IMR-90 (cell line): ENCODE results near the gene SLC26A11. TPM values are rescaled to one million over a fixed set of nuclear protein-coding genes. Genes with fewer than 3 reads are reported as not detected.

Experiments
- ATAC-seq: fragments of 200-7000 bp; cut with Tn5 transposase; 2 replicates; pipeline ENCODE4 v1.9.1; 2020; ENCODE audit warnings: low read depth, mild to moderate bottlenecking, moderate library complexity
- BruUV-seq: library from RNA; stranded (reverse); fragments of 400-500 nt; replicated peaks from 2 replicates; lab custom pipeline; 2021; lab: Mats Ljungman, UMichigan
- CTCF ChIA-PET: fragments of 300-600 bp; formaldehyde crosslinking; extraction: SDS; loops from one replicate; lab custom pipeline; 2021; ENCODE audit warnings: antibody characterized with exemption; lab: Yijun Ruan, JAX
- POLR2A ChIA-PET: fragments of 300-600 bp; sonication (Branson Sonifier 250); formaldehyde crosslinking; loops from one replicate; lab custom pipeline; 2022; ENCODE audit warnings: antibody characterized with exemption; ENCODE audit not compliant: unreplicated experiment; lab: Charles Lee
- DNase-seq: peaks from one replicate; pipeline ENCODE4 v3.0.0; 2013
- H2AFZ ChIP-seq: replicated peaks from 2 replicates; pipeline ENCODE3; 2013; ENCODE audit warnings: low read length, mild to moderate bottlenecking; ENCODE audit not compliant: poor library complexity
- H2AK5ac ChIP-seq: 2 replicates; pipeline ENCODE4 v1.6.1; 2013; ENCODE audit warnings: low read depth, low read length, inconsistent platforms
- H2AK9ac ChIP-seq: replicated peaks from 2 replicates; pipeline ENCODE3; 2013; ENCODE audit warnings: mild to moderate bottlenecking, low read depth, low read length, moderate library complexity; ENCODE audit not compliant: poor library complexity
- H2BK120ac ChIP-seq: 2 replicates; pipeline ENCODE4 v1.6.1; 2013; ENCODE audit warnings: low read depth, low read length, inconsistent platforms
- H2BK15ac ChIP-seq: 3 replicates; pipeline ENCODE4 v1.6.1; 2013; ENCODE audit warnings: low read depth, low read length, inconsistent platforms
- H2BK20ac ChIP-seq: 2 replicates; pipeline ENCODE4 v1.6.1; 2013; ENCODE audit warnings: low read depth, mild to moderate bottlenecking, inconsistent platforms, low read length, moderate library complexity
- H2BK5ac ChIP-seq: 2 replicates; pipeline ENCODE4 v1.6.1; 2013; ENCODE audit warnings: mild to moderate bottlenecking, low read depth, low read length, inconsistent platforms; ENCODE audit not compliant: poor library complexity, severe bottlenecking
- H3K14ac ChIP-seq: replicated peaks from 2 replicates; pipeline ENCODE4 v1.6.1; 2013; ENCODE audit warnings: low read depth, low read length, inconsistent platforms
- H3K18ac ChIP-seq: 2 replicates; pipeline ENCODE4 v1.6.1; 2013; ENCODE audit warnings: low read depth, low read length, control low read depth
- H3K23ac ChIP-seq: 2 replicates; pipeline ENCODE4 v1.6.1; 2013; ENCODE audit warnings: low read depth, low read length, inconsistent platforms
- H3K27ac ChIP-seq: 2 replicates; pipeline ENCODE4 v1.5.1; 2013; ENCODE audit warnings: mild to moderate bottlenecking, control low read depth, low read length; ENCODE audit not compliant: insufficient read depth
- H3K27me3 ChIP-seq: 2 replicates; pipeline ENCODE4 v1.6.1; 2013; ENCODE audit warnings: low read length; ENCODE audit not compliant: control insufficient read depth, insufficient read depth
- H3K36me3 ChIP-seq: 2 replicates; pipeline ENCODE4 v1.6.1; 2013; ENCODE audit warnings: low read length, mixed read lengths; ENCODE audit not compliant: control insufficient read depth, insufficient read depth
- H3K4ac ChIP-seq: 2 replicates; pipeline ENCODE4 v1.6.1; 2013; ENCODE audit warnings: low read depth, low read length, inconsistent platforms
- H3K4me1 ChIP-seq: 2 replicates; pipeline ENCODE4 v1.6.1; 2013; ENCODE audit warnings: low read length, mixed read lengths; ENCODE audit not compliant: control insufficient read depth, insufficient read depth
- H3K4me2 ChIP-seq: 2 replicates; pipeline ENCODE4 v1.6.1; 2013; ENCODE audit warnings: low read depth, mild to moderate bottlenecking, control low read depth, low read length, moderate library complexity
- H3K4me3 ChIP-seq: 2 replicates; pipeline ENCODE4 v1.5.1; 2013; ENCODE audit warnings: low read depth, mild to moderate bottlenecking, control low read depth, low read length, moderate library complexity; ENCODE audit not compliant: insufficient read depth
- H3K56ac ChIP-seq: 2 replicates; pipeline ENCODE4 v1.6.1; 2013; ENCODE audit warnings: low read length, inconsistent platforms; ENCODE audit not compliant: insufficient read depth; ENCODE audit errors: extremely low read depth
- H3K79me1 ChIP-seq, 2 experiments: 2 replicates each; pipeline ENCODE4 v1.6.1; 2013; ENCODE audit warnings: low read length in 2 of 2, inconsistent platforms in 1 of 2, low read depth in 1 of 2
- H3K9ac ChIP-seq: 2 replicates; pipeline ENCODE4 v1.6.1; 2013; ENCODE audit warnings: low read depth, low read length, control low read depth
- H3K9me1 ChIP-seq: 2 replicates; pipeline ENCODE4 v1.6.1; 2013; ENCODE audit warnings: low read length, inconsistent platforms; ENCODE audit not compliant: insufficient read depth
- H3K9me3 ChIP-seq: 2 replicates; pipeline ENCODE4 v1.6.1; 2013; ENCODE audit warnings: low read length; ENCODE audit not compliant: control insufficient read depth, insufficient read depth
- H4K20me1 ChIP-seq: 2 replicates; pipeline ENCODE4 v1.6.1; 2013; ENCODE audit warnings: low read length, inconsistent platforms; ENCODE audit not compliant: insufficient read depth
- H4K5ac ChIP-seq: 2 replicates; pipeline ENCODE4 v1.6.1; 2013; ENCODE audit warnings: mild to moderate bottlenecking, low read depth, low read length, control low read depth
- H4K8ac ChIP-seq, 2 experiments: 2 replicates each; pipeline ENCODE4 v1.6.1; 2013; ENCODE audit warnings: low read depth in 2 of 2, low read length in 2 of 2, control low read depth in 1 of 2, inconsistent platforms in 1 of 2
- H4K91ac ChIP-seq: 2 replicates; pipeline ENCODE4 v1.6.1; 2013; ENCODE audit warnings: low read depth, low read length, inconsistent platforms; ENCODE audit not compliant: insufficient read depth
- FOS ChIP-seq: fragments of 150-350 bp; IDR thresholded peaks from 2 replicates; pipeline ENCODE4 v1.6.1; 2016; ENCODE audit warnings: low read depth, low read length
- NFE2L2 ChIP-seq: fragments of 150-350 bp; IDR thresholded peaks from 2 replicates; pipeline ENCODE4 v1.6.1; 2016; ENCODE audit warnings: low read depth, mild to moderate bottlenecking, low read length
- WGBS, 2 experiments: methylation state at CpG; one replicate each; pipeline versions ENCODE4 v1.1.5 to v1.1.7; 2013; ENCODE audit warnings: missing lambda C conversion rate in 2 of 2; ENCODE audit not compliant: insufficient read length in 1 of 2; ENCODE audit errors: extremely low coverage in 2 of 2; 5-methylcytosine and 5-hydroxymethylcytosine counted together
- dilution Hi-C: fragments of 300-500 bp; cut with HindIII; formaldehyde crosslinking; loops from one replicate; pipeline ENCODE4 v1.14.3; 2018; ENCODE audit warnings: low sequenced_read_pairs; ENCODE audit not compliant: unreplicated experiment
- in situ Hi-C: fragments of 300-500 bp; cut with MboI; formaldehyde crosslinking; loops from 3 replicates; pipeline ENCODE4 v1.14.3; 2019; ENCODE audit warnings: low sequenced_read_pairs, inconsistent platforms, mixed read lengths
- intact Hi-C: fragments of 100-400 bp; cut with micrococcal nuclease; formaldehyde crosslinking; loops from 2 replicates; pipeline ENCODE4 v1.10.0; 2022
- polyA plus RNA-seq, 3 experiments: library from polyadenylated mRNA; depleted of rRNA; stranded (reverse); fragments of >200 nt; gene quantifications; 2 replicates each; pipeline ENCODE4 v1.2.3, GENCODE V29; 2012; ENCODE audit warnings: low replicate concordance in 1 of 3
- total RNA-seq: library from RNA; depleted of rRNA; stranded (reverse); fragments of >200 nt; gene quantifications from 2 replicates; pipeline ENCODE4 v1.2.3, GENCODE V29; 2012

Gene SLC26A11
- total and polyA plus RNA-seq, 2 of the 4 experiments (the other 2 are of a cell fraction), result 3.2 to 15.6 TPM

DNA sequence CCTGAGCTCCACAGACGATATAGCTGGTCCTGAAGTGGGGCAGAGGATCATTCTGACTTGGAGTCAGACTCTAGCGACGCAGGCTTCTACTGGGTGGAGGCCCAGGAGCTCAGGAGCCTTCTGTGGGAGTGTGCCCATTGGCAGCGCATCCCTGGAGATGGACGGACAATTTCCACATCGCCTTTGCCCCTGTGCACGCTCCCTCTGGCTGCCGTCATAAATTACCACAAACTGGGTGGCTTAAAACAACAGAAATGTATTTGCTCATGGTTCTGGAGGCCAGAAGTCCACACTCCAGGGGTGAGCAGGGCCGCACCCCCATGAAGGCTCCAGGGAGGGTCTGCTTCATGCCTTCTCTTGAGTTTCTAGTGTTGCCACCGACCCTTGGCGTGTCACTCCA, 43.5 kb upstream of the SLC26A11 start:
- H3K23ac ChIP-seq, result no peak overlapping the region
- no peak overlapping the region for H3K56ac ChIP-seq
- intact Hi-C loops, result no loop called here
- in situ Hi-C loops, result no loop called here
- no peak overlapping the region for H4K8ac ChIP-seq
- ChIA-PET CTCF (interaction anchor here (0.5 kb wide), 1 partner anchor 42 kb away, joined by 3 read pairs; no protein-coding TSS in a partner anchor), POLR2A (no interaction called here)
- no peak overlapping the region for H4K91ac ChIP-seq
- H2BK120ac ChIP-seq, result no peak overlapping the region
- no peak overlapping the region for H2BK15ac ChIP-seq
- no peak overlapping the region for H3K4me3 ChIP-seq
- dilution Hi-C loops, result no loop called here
- TF ChIP-seq FOS, result no peak
- TF ChIP-seq NFE2L2, result no peak
- H3K4me1 ChIP-seq, result peaks cover 3% of the 10 kb centered on the region
- no peaks in the 10 kb centered on the region for H3K9me3 ChIP-seq
- no peak for DNase-seq
- H3K4ac ChIP-seq, result no peak overlapping the region
- H2AK5ac ChIP-seq, result no peak overlapping the region
- no peaks in the 10 kb centered on the region for H3K79me1 ChIP-seq
- H3K27ac ChIP-seq, result no peak overlapping the region
- no peak overlapping the region for H2AK9ac ChIP-seq
- BruUV-seq, result no TSS peak
- no peaks in the 10 kb centered on the region for H4K20me1 ChIP-seq
- H4K5ac ChIP-seq, result no peak overlapping the region
- H3K14ac ChIP-seq, result no peak overlapping the region
- H3K36me3 ChIP-seq, result no peaks in the 10 kb centered on the region
- H2BK20ac ChIP-seq, result no peak overlapping the region
- no peak overlapping the region for H3K18ac ChIP-seq
- no peak overlapping the region for H3K9ac ChIP-seq
- ATAC-seq, result no peak
- H2AFZ ChIP-seq, result no peak overlapping the region
- H3K9me1 ChIP-seq, result no peaks in the 10 kb centered on the region
- H3K4me2 ChIP-seq, result no peak overlapping the region
- H3K27me3 ChIP-seq, result peaks cover 22% of the 10 kb centered on the region
- no peak overlapping the region for H2BK5ac ChIP-seq
- 63% methylated on average over 2 of the region's 11 CpGs; no CpG with 5 or more reads in 1 of the 2 experiments for WGBS, 2 experiments
